ENCODE results near the gene ASCC1. TPM values are rescaled to one million over a fixed set of nuclear protein-coding genes. Genes with fewer than 3 reads are reported as not detected.

Gene ASCC1
- total and polyA plus RNA-seq, 10 donors = 11.9 to 41.7 (median 33.8) TPM

DNA sequence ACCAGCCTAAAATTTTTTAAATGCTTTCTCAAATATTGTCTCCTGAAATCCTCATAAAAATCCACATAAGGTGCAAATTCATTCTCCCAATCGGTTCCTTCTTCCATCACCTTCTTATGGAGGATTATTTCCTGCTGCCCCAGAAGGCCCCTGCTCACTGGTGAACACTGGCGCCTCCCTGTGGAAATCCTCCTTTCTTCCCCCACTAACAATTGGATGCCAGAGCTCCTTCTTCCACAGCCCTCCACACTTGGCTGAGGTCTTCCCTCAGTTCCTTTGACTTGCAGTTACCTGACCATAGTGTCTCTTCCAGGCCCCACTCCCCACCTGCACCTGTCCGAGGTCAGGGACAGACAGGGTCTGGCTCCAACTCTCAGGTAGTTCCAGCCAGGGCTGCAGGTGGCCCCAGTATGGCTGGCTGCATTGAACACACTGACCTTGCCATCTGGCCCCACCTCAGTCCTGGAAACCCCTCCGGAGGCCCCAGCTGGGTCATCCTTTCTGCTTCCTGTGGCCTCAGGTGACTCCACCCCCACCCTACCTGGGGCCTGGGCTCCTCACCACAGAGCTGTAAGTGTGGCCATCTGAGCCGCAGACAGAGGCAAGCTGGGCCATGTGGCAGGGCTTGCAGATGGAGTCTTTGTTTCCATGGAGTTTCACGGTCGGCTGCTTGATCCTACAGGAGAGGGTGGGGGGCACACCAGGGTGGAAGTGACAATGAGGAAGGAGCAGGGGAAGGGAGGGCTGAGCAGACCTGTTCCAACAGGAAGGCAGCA lies 146.1 kb downstream of the ASCC1 start:
- H3K4me3 ChIP-seq = no peak overlapping the region
- WGBS, 5 donors = 48 to 69% (median 56%) methylated on average over 7 of the region's 7 CpGs
- no peaks in the 10 kb centered on the region for H3K27me3 ChIP-seq (replicated peaks in 1 of 7)
- no peaks in the 10 kb centered on the region for H3K9me3 ChIP-seq
- H3K36me3 ChIP-seq = peaks cover 0 to 95% (median 23%) of the 10 kb centered on the region in 6 donors
- peaks cover 0 to 74% (median 31%) of the 10 kb centered on the region in 6 donors for H3K4me1 ChIP-seq
- H3K27ac ChIP-seq = peak overlapping the region in 2 of 8 donors; percentile 30 to 69
- intact Hi-C loops (cut with DNase I; ENCODE audit: low total_unique reads) = no loop called here
- peak in 1 of 3 donors; percentile 34 for TF ChIP-seq POLR2AphosphoS5 (IDR thresholded peaks at IDR 0.05)
- no peak for TF ChIP-seq CTCF (IDR thresholded peaks at IDR 0.05 in 8 of 11, conservative IDR thresholded peaks at IDR 0.05 in 3 of 11)
- peak; percentile 61 for DNase-seq

- H3K27ac ChIP-seq = peak overlapping the region in 4 of 8 donors; percentile 32 to 69 (median 46)
- H3K36me3 ChIP-seq = peaks cover 0 to 92% (median 23%) of the 10 kb centered on the region in 6 donors
- TF ChIP-seq POLR2A (IDR thresholded peaks at IDR 0.05) = no peak
- TF ChIP-seq POLR2AphosphoS5 (IDR thresholded peaks at IDR 0.05) = peak; percentile 43 to 83 (median 83)
- H3K9me3 ChIP-seq = no peaks in the 10 kb centered on the region
- H3K4me1 ChIP-seq = peaks cover 0 to 65% (median 29%) of the 10 kb centered on the region in 6 donors
- DNase-seq = peak; percentile 82
- intact Hi-C loops (cut with DNase I; ENCODE audit: low total_unique reads) = no loop called here
- no peak overlapping the region for H3K4me3 ChIP-seq
- H3K27me3 ChIP-seq (replicated peaks in 1 of 7) = no peaks in the 10 kb centered on the region
- 59 to 79% (median 65%) methylated on average over 12 of the region's 12 CpGs for WGBS, 5 donors
Observed at GRCh38 chr10:72068901-72069446, 147.1 kb downstream of the ASCC1 start.

DNA sequence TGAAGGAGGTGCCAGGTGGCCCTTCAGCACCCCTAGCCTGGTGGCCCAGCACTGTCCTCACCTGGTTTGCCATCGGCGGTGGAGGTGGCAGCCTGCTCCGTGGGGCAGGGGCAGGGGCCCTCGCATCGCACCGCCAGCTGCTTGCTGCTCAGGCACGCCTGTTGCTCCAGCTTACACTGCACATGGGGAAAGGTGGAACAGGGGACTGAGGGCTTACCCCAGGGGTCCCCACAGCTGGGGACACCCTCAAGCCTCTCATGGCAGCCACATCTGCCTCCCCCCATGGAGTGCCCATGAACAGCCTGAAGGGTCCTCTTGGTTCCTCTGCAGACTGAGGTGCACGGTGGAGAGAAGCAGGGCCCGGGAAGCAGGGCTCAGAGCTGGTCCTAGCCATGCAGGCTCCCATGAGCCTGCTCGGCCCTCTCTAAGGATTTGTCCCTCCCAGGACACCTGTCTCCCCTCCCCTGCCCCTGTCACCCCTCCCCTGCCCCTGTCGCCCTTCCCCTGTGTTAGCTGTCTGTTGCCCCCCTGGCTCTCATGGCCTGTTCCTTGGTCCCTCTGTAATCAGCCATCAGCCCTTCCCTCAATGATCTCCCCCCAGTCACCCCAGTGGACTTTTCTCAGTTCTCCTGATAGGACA lies 147.8 kb downstream of the ASCC1 start:
- Histone ChIP-seq H3K4me1 (peaks cover 0 to 58% (median 28%) of the 10 kb centered on the region in 6 donors), H3K4me3 (no peak overlapping the region), H3K9me3 (no peaks in the 10 kb centered on the region), H3K27me3 (replicated peaks in 1 of 7) (no peaks in the 10 kb centered on the region), H3K27ac (peak overlapping the region in 3 of 8 donors; percentile 42 to 69 (median 51)), H3K36me3 (peaks cover 0 to 95% (median 23%) of the 10 kb centered on the region in 6 donors)
- WGBS, 5 donors = 89 to 92% (median 91%) methylated on average over 11 of the region's 11 CpGs
- TF ChIP-seq POLR2AphosphoS5 (IDR thresholded peaks at IDR 0.05) (peak in 1 of 3 donors; percentile 54), POLR2A (IDR thresholded peaks at IDR 0.05) (no peak), CTCF (IDR thresholded peaks at IDR 0.05 in 8 of 11, conservative IDR thresholded peaks at IDR 0.05 in 3 of 11) (no peak)
- intact Hi-C loops (cut with DNase I; ENCODE audit: low total_unique reads) = no loop called here
- no peak for DNase-seq

GRCh38 chr10:72067463-72068125 lies 148.5 kb downstream of the ASCC1 start:
- DNase-seq = peak; percentile 64
- TF ChIP-seq CTCF (IDR thresholded peaks at IDR 0.05 in 8 of 11, conservative IDR thresholded peaks at IDR 0.05 in 3 of 11) (no peak), POLR2AphosphoS5 (IDR thresholded peaks at IDR 0.05) (no peak), POLR2A (IDR thresholded peaks at IDR 0.05) (no peak)
- H3K4me3 ChIP-seq = no peak overlapping the region
- H3K4me1 ChIP-seq = peaks cover 0 to 58% (median 28%) of the 10 kb centered on the region in 6 donors
- H3K9me3 ChIP-seq = no peaks in the 10 kb centered on the region
- peak overlapping the region in 2 of 8 donors; percentile 51 to 69 for H3K27ac ChIP-seq
- peaks cover 0 to 96% (median 26%) of the 10 kb centered on the region in 6 donors for H3K36me3 ChIP-seq
- WGBS, 5 donors = 72 to 91% (median 79%) methylated on average over 9 to 13 of the region's 13 CpGs
- H3K27me3 ChIP-seq (replicated peaks in 1 of 7) = no peaks in the 10 kb centered on the region
- intact Hi-C loops (cut with DNase I; ENCODE audit: low total_unique reads) = no loop called here

Measured in spleen (tissue), 11 donors.